ENCODE data around the gene CTBP2.

CTBP2 gene

DNA sequence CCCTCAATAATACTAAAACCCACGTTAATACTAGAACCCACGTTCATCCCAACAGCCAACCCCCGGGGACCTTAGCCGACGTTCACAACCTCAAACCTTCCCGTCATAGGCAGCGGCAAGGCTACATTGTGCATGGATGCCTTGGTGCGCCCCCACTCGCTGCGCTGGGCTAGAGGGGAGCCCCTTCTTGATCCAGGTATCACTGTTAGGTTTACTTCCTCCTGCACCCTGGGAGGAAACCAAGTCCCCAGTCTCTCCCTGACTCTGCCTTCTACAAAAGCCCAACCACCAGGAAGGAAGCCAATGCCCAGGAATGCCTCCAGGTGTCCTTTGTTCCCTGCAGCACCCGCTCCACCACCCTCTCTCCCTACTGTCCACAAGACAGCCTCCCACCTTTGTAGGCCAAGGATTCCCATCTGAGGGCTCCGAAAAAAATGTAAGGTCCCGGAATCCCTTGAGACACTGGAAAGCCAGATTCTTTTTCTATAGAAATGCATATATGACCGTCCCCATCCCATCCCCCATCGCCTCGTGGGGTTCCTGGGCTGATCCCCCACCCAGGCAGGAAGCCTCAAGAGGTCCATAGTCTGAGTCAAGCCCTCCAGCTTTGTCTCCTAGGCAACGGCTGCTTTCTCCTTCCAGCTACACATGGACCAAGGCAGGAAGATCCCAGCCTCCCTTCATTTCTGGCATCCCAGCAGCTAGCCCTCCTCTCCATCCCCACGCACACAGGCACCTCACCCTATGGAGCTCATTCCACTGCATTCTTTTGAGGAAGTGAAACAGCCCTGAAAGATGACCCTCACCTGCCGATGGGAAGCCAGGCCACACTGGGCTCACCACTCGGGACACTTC lies 25.2 kb downstream of the CTBP2 start:
- Histone ChIP-seq H3K27ac (ENCODE audit: low read depth, low read length) (no peak overlapping the region), H3K9me3 (ENCODE audit: control insufficient read depth, insufficient read depth, low read length) (no peaks in the 10 kb centered on the region), H3K4me2 (ENCODE audit: low read length) (no peak overlapping the region), H3K4me3 (ENCODE audit: low read length) (no peak overlapping the region), H3K4me1 (ENCODE audit: control insufficient read depth, low read length) (no peaks in the 10 kb centered on the region), H4K20me1 (ENCODE audit: control insufficient read depth, insufficient read depth, low read depth, low read length) (no peaks in the 10 kb centered on the region), H3K9me2 (replicated peaks; ENCODE audit: control insufficient read depth, low read length) (no peaks in the 10 kb centered on the region), H3F3A (ENCODE audit: control insufficient read depth, insufficient read depth) (no peaks in the 10 kb centered on the region), H3K79me2 (ENCODE audit: control insufficient read depth, low read length) (peaks cover 33% of the 10 kb centered on the region), H3K36me3 (ENCODE audit: control insufficient read depth, low read length) (no peaks in the 10 kb centered on the region), H3K27me3 (ENCODE audit: control insufficient read depth, low read length) (no peaks in the 10 kb centered on the region)
- TF ChIP-seq, protein P1, sequence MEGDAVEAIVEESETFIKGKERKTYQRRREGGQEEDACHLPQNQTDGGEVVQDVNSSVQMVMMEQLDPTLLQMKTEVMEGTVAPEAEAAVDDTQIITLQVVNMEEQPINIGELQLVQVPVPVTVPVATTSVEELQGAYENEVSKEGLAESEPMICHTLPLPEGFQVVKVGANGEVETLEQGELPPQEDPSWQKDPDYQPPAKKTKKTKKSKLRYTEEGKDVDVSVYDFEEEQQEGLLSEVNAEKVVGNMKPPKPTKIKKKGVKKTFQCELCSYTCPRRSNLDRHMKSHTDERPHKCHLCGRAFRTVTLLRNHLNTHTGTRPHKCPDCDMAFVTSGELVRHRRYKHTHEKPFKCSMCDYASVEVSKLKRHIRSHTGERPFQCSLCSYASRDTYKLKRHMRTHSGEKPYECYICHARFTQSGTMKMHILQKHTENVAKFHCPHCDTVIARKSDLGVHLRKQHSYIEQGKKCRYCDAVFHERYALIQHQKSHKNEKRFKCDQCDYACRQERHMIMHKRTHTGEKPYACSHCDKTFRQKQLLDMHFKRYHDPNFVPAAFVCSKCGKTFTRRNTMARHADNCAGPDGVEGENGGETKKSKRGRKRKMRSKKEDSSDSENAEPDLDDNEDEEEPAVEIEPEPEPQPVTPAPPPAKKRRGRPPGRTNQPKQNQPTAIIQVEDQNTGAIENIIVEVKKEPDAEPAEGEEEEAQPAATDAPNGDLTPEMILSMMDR (IDR thresholded peaks at IDR 0.05; ENCODE audit: low read depth, low read length, poor library complexity, severe bottlenecking) = no peak
- TF ChIP-seq EZH2phosphoT487 (IDR thresholded peaks at IDR 0.05; ENCODE audit: borderline replicate concordance, low read length) = no peak

DNA sequence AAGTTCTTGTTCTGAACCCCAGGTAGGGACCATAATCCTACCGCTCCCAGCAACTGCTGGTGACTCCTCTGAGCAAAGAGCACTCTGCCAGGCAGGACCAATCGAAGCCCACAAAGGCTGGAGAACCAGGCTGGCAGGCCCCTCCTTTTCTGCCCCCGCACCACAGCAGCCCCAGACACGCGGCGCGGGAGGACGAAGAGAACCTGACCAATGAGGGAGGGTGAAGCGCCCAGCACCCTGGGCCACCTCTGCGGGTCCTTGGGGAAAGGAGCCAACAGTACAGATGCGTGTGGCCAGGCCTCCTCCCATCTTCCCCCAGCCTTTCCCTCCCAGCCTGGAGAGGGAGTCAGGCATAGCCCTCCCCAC lies 25.9 kb downstream of the CTBP2 start:
- Histone ChIP-seq H3K4me2 (ENCODE audit: low read length) (no peak overlapping the region), H3K4me1 (ENCODE audit: control insufficient read depth, low read length) (no peaks in the 10 kb centered on the region), H3K4me3 (ENCODE audit: low read length) (no peak overlapping the region), H3K36me3 (ENCODE audit: control insufficient read depth, low read length) (no peaks in the 10 kb centered on the region), H3F3A (ENCODE audit: control insufficient read depth, insufficient read depth) (no peaks in the 10 kb centered on the region), H3K9me2 (replicated peaks; ENCODE audit: control insufficient read depth, low read length) (no peaks in the 10 kb centered on the region), H3K79me2 (ENCODE audit: control insufficient read depth, low read length) (peaks cover 28% of the 10 kb centered on the region), H3K27me3 (ENCODE audit: control insufficient read depth, low read length) (no peaks in the 10 kb centered on the region), H4K20me1 (ENCODE audit: control insufficient read depth, insufficient read depth, low read depth, low read length) (no peaks in the 10 kb centered on the region), H3K27ac (ENCODE audit: low read depth, low read length) (no peak overlapping the region), H3K9me3 (ENCODE audit: control insufficient read depth, insufficient read depth, low read length) (no peaks in the 10 kb centered on the region)
- TF ChIP-seq EZH2phosphoT487 (IDR thresholded peaks at IDR 0.05; ENCODE audit: borderline replicate concordance, low read length) = no peak
- TF ChIP-seq, protein P1 (IDR thresholded peaks at IDR 0.05; ENCODE audit: low read depth, low read length, poor library complexity, severe bottlenecking) = no peak

DNA sequence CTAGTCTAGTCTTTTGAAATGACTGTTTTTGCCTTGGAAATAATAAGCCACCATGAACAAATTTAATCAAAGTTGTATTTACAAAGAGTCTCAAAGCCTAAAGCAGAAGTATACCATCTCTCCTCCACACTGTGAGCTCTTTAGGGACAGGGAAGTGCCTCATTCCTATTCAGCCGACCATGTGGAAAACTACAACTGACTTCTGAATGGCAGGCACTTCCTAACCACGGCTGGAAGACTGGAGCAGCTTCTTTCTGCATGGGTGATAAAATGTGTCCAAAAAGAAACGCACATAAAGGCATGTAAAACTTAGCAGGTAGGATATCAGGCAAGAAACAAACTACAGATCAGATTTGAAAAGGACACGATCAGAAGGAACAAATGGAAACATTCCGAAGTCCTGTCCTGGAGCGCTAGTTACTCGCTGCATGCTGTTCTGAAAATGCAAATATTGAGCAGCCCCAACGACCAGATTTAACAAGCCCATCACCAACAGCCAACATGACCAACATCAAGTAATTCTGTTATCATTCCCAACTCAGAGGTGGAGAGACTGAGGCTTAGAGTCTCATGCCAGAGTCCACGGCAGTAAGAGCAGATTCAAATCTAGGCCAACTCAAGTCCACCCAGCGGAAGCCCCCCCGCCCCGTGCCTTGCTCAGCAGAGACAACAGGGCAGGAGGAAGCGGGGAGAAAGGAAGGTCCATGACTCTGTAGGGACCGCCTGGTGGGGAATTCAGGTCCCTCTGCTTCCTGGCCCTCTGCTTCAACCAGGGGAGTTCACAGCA lies 26.5 kb downstream of the CTBP2 start:
- Histone ChIP-seq H3K27ac (ENCODE audit: low read depth, low read length) (no peak overlapping the region), H3K79me2 (ENCODE audit: control insufficient read depth, low read length) (peaks cover 26% of the 10 kb centered on the region), H3K9me2 (replicated peaks; ENCODE audit: control insufficient read depth, low read length) (no peaks in the 10 kb centered on the region), H4K20me1 (ENCODE audit: control insufficient read depth, insufficient read depth, low read depth, low read length) (no peaks in the 10 kb centered on the region), H3K4me1 (ENCODE audit: control insufficient read depth, low read length) (no peaks in the 10 kb centered on the region), H3K27me3 (ENCODE audit: control insufficient read depth, low read length) (no peaks in the 10 kb centered on the region), H3K4me2 (ENCODE audit: low read length) (no peak overlapping the region), H3K36me3 (ENCODE audit: control insufficient read depth, low read length) (no peaks in the 10 kb centered on the region), H3K9me3 (ENCODE audit: control insufficient read depth, insufficient read depth, low read length) (no peaks in the 10 kb centered on the region), H3K4me3 (ENCODE audit: low read length) (no peak overlapping the region), H3F3A (ENCODE audit: control insufficient read depth, insufficient read depth) (no peaks in the 10 kb centered on the region)
- TF ChIP-seq, protein P1 (IDR thresholded peaks at IDR 0.05; ENCODE audit: low read depth, low read length, poor library complexity, severe bottlenecking) = no peak
- TF ChIP-seq EZH2phosphoT487 (IDR thresholded peaks at IDR 0.05; ENCODE audit: borderline replicate concordance, low read length) = no peak
